Effector CD8-positive, alpha-beta T cell (primary cell): ENCODE data around the gene TMPRSS11A.

Experiments used
- DNase-seq: peaks from one replicate; lab custom pipeline; 2025; lab: John Stamatoyannopoulos, UW
- total RNA-seq, 4 experiments: gene quantifications; one replicate each; lab custom pipeline; 2026; lab: John Stamatoyannopoulos, UW

The TMPRSS11A gene, protein sequence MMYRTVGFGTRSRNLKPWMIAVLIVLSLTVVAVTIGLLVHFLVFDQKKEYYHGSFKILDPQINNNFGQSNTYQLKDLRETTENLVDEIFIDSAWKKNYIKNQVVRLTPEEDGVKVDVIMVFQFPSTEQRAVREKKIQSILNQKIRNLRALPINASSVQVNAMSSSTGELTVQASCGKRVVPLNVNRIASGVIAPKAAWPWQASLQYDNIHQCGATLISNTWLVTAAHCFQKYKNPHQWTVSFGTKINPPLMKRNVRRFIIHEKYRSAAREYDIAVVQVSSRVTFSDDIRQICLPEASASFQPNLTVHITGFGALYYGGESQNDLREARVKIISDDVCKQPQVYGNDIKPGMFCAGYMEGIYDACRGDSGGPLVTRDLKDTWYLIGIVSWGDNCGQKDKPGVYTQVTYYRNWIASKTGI
- 0 reads per million in 4 experiments for total RNA-seq

DNA sequence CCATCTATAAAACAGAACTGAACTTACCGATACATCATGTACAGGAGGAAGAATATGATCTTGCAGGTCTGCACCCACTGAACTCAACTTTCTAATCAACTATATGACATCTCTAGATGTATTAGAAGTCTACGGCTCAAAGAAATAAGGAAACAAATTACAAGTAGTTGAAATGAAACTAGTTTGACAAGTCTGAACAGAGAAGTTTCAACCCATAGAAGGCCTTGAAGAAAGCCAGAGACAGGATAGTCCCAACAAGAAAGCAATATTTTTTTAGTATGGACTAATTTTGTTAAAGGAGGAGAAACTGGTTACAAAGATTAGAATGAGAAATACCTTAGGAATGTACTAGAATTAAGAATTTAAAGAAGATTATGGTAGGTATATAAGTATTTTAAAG is at the start of gene TMPRSS11A:
Gene TMPRSS11A, minus strand, starts transcription at position 138 of the 400 bp plus-strand sequence. Its CDS starts 100 bp downstream, at position 38.
- DNase-seq: no peak

DNA sequence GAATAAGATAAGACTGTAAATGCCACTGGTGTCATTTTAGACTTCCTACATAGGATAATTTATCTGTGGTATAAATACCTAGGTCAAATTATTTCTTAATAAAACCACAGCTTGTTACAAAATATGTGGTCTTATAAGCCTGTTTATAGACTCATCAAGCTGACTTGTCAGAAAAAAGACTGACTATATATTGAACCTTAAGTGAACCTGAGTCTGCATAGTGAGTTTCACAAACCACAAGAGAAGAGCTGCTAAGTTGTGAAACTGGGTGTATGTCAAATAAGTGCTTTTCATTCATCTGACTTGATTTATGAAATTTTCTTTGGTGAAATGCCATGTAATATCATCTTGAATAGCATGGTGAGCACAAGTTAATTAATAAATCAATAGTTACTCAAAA is 48.4 kb upstream of the TMPRSS11A start:
- no peak for DNase-seq

DNA sequence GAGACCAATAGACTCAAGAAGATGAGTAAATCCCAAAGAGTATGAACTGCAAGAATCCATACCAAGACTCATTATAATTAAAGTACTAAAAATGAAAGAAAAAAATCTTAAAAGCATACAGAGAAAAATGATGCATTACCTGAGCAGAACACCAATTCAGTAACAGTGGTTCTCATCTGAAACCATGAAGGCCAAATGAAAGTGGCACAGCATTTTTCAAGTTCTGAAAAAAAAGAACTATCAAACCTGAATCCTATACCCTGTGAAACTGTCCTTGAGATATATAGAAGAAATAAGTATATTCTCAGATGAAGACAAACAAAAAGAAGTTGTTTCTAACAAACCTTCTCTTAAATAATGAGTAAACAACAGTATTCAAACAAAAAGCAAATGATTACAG is 39.6 kb upstream of the TMPRSS11A start:
- DNase-seq: no peak

DNA sequence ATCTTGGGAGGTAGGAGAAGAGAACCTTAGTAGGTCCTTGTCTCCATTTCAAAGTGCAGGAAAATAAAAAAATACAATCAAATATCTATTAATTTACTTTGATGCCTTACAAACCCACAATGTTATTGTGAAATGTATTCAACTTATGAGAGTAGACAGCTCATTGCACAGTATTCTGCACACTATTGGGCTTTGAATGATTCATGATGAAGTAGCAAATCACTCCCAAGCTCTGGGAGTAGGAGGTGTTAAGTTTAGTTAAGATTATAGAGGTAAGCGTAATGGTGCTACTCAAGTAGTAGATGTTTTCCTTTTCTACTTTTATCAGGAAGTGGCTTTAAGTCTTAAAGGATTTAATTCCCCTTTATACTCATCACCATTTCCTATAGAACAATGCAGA is 32.8 kb upstream of the TMPRSS11A start:
- no peak for DNase-seq

DNA sequence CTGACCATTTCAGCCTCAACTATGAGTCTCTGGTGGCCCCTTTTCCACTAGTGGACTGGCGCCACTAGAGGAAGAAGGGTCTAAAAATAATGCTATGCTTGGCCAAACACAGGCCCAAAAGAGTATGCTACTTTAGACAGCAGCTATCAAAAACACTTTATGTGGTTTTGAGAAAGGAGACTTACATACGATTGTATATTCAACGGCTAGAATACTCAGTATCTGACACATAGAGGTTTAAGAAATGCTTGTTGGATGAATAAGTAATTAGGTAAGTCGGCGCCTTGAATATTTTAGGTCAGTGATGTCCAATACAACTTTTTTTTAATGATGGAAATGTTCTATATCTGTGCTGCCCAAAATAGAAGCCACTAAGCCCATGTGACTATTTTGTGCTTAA is 25.7 kb upstream of the TMPRSS11A start:
- no peak for DNase-seq

DNA sequence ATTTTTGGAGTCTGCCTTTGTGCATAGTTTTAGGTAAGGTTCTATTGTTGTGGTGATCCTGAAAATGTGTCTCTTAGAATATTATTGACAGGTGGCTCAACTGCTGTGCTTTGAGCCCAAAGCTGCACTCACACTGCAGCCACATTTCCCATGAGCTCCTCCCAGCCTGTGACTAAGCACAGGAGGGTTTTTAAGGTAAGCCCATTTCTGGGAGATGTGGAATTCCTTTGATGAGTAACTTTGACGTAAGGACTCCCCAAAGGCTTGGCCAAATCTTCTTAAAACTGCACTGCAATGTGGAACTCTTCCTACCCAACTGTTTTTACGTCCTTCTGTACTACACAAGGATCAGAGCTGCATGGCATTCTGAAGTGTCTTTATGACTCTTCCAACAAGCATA is 20.0 kb upstream of the TMPRSS11A start:
- DNase-seq: no peak

DNA sequence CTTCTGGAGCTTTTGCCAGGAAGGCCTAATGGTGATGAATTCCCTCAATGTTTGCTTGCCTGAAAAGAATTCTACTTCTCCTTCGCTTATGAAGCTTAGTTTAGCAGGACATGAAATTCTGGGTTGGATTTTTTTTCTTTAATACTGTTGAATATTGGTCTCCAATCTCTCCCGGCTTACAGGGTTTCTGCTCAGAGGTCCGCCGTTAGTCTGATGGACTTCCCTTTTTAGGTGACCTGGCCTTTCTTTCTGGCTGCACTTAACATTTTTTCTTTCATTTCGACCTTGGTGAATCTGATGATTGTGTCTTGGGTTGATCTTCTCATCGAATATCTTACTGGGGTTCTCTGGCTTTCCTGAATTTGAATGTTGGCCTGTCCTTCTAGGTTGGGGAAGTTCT is 17.2 kb upstream of the TMPRSS11A start:
- DNase-seq: no peak

DNA sequence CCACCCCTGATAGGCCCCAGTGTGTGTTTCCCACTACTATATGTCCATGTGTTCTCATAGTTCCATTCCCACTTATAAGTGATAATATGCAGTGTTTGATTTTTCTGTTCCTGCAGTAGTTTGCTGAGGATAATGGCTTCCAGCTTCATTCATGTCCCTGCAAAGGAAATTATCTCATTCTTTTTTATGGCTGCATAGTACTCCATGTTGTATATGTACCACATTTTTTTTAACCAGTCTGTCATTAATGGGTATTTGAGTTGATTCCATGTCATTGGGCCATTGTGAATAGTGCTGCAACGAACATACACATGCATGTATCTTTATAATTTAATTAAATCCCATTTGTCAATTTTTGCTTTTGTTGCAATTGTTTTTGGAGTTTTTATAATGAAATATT is 10.3 kb upstream of the TMPRSS11A start:
- no peak for DNase-seq

DNA sequence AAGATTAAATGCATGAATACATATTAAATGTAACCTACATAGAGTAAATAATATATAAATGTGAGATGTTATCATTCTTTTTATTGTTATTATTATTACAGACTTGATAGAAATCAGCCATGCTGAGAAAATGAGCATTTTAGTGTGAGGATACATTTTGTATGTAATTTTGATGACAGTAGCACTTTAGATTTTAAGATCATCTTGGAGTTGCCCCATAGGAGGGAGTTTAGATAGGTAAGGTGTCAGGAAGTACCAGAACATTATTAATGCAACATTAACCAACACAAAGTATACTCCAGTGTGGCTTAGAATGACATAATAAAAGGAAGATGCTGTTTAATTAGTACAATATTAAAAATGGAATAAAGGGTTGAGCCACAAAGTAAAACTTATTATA is 8.4 kb downstream of the TMPRSS11A start:
- DNase-seq: no peak

DNA sequence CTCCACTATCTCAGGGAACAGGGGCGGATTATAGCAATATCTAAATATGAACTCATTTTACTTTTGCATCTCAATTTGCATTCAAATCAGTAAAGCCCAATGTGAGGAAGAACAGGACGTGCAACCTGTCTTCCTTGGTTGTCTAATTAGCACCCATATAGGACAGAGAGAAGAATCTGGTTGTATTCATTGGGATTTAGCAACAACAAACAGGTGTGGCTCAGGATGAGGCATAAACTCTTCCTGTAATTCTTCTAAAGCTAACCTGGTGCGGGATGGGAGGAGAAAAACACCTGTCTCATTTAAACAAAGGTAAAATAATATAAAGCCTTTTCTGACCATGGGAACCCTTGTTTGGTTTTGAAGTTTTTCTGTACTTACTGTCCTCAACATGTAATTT is 22.2 kb downstream of the TMPRSS11A start:
- DNase-seq: no peak

DNA sequence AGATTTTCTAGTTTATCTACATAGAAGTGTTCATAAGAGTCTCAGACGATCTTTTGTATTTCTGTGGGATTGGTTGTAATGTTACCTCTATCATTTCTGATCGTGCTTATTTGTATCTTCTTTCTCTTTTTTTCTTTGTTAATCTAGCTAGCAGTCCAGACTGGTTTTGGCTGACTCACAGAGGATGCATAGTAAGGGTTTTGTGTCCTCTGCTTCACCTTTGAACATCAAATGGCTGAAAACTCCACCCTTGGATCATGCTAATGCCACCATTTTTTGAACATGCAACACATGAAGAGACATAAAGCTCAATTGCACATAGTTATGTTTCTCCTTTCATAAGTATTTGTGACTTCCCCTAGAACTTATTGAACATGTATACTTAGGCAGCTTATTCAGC is 22.8 kb downstream of the TMPRSS11A start:
- no peak for DNase-seq

DNA sequence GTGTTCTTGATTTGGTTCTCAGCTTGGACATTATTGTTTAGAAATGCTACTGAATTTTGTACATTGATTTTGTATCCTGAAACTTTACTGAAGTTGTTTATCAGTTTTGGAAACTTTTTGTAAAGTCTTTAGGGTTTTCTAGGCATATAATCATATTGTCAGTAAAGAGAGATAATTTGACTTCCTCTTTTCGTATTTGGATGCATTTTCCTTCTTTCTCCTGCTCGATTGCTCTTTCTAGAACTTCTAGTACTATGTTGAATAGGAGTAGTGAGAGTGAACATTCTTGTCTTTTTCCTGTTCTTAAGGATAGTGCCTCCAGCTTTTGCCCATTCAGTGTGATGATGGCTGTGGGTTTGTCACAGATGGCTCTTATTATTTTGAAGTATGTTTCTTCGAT is 24.1 kb downstream of the TMPRSS11A start:
- no peak for DNase-seq

DNA sequence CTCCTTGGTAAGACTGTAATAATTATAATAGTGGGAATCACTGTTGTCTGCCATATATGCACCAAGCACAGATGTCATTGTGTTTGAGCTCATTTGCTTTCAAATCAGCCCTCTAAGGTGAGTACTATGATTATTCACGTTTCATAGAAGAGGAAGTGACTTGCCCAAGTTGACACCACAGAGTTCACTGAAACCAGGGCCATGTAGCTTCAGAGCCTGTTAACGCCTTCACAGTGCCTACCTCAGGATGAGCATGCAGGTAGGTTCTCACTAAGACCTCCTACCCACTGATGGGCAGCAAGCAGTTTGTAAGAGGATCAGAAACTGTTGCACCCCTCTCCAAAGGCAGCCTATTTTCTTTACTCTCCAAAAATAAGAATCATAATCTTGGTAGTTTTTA is 27.4 kb downstream of the TMPRSS11A start:
- no peak for DNase-seq

DNA sequence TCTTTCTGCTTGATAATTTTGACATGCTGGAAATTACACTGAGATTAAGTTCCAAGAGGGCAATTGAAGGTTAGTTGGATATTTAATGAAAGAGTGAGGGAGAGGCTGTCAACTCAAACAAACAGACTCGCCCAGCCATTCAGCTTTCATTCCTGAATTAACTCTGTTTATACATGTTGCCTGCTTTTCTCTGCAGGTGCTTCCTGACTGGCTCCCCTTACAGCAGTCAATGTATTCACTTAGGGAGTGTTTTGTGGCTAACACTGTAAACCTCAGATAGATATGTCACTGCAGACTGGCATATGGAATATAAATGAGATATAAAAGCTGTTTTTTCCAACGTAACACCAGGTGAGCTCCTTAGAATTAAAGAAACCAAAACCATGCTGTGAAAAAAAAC is 28.7 kb downstream of the TMPRSS11A start:
- DNase-seq: no peak

DNA sequence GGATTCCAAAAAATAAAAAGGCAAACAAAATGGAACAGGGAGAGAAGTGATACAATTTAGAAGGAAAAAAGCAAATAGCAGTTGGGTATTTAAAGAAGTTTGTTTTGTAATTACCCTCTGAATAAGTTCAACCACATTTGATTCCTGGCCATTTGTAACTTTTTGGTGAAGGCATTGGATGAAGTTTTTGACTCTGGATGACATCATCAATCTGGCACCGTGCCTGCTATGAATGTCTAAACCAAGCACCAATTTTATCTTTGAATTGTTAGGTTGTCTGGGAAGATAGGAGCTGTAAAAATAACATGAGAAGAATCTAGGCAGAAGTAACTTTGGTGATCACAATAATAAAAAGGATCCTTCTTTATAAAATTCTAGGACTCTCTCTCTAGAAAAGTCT is 29.5 kb downstream of the TMPRSS11A start:
- DNase-seq: no peak

DNA sequence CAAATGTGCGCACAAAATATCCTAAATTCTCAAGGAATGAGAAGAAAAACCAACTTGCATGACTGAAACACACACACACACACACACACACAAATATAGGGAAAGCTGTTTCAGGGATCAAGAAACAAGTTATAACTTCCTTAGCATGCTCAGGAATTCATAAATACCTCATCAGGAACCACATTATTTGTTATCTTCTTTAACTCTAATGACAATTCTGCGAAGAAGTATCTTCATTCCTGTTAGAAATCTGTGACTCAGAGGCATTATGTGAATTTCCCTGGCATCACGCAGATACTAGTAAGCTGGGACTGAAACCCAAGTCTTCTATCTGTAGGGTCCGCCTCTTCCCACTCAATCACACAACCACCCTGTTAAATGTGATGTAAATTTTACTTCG is 30.3 kb downstream of the TMPRSS11A start:
- no peak for DNase-seq

DNA sequence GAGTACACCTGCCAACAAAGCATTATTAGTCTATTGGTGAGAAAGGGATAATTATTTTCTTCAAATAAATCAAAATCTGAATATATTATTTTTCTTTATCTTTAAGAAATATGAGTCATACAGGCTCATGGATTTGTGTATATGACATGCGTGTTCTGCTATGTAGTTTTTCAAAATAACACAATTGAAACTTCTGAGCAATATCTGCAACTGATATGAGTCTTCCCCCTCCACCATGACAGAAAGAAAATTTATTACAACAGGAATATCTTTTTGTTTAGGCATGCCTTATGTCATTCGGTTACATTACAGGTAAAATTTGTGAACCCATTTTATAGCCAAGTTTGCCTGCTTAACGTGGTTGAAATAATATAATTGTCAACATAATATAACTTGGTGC is 32.0 kb downstream of the TMPRSS11A start:
- DNase-seq: no peak

DNA sequence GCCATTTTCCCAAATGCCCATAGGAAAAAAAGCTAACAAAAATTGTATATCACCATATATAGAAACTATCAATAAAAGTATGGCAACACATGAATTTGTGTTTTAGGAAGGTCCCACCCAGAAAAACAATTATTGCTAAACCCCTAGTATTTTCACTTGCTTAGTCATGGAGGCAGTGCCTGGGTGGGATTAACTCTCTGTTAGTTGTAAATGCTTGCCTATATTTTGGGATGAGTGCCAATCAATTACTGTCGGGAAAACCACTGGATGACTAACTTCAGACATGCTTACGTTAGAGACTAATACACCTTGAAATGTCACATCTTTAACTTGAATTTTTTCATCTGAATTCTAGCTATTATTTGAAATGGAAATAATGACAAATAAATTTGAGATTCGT is 33.9 kb downstream of the TMPRSS11A start:
- no peak for DNase-seq

DNA sequence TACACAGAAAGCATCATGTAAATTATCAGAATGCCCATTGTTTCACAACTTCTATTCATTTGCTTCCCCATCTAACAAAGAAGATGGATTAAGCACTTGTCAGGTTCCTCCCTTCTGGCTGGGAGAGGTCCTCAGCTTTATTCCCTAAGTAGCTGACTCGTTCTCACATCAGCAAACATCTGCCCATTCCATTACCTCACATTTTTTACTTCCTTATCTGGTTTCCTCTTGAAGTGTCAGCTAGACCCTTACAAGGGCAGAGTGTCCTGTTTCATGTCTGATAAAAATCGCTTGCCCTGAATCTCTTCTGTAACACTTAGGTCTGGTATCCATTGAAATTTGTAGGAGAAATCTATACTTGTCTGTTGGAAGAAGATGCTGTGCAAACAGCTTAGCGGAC is 34.7 kb downstream of the TMPRSS11A start:
- DNase-seq: no peak

DNA sequence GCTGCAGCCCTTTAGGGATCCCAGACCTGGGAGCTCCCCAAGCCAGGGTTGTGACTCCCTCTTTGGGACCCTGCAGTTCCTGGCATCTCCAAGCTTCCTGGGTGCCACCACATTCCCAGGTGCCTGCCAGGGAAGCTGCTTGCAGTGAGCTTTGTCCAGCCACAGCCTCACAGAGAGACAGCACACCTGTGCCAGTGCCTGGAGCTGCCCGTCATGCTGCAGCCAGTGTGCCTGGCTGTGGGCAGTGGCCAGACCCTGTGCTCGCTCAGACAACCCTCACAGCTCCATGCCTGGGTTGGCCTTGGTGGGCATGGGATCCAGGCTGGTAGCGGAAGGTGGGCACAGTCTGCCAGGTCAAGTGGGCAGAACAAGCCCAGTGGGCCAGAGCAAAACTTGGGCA is 36.0 kb downstream of the TMPRSS11A start:
- no peak for DNase-seq

DNA sequence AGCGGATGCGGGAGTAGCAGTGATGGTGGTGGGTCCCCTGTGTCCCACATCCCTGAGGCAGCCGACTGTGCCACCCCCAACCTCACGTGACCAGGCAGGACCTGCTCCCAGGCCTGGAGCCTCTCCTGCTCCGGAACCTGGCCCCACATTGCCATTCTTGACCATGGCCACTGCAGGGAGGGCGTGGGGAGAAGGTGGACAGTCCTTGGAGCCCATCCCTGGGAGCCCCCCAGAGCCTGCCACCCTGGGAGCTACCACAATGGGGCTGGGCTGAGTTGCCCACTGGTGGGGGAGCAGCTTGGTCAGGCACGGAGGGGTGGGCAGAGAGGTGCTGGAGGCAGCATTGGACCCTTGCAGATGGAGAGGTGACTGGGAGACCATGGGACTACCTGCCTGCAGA is 36.8 kb downstream of the TMPRSS11A start:
- no peak for DNase-seq

DNA sequence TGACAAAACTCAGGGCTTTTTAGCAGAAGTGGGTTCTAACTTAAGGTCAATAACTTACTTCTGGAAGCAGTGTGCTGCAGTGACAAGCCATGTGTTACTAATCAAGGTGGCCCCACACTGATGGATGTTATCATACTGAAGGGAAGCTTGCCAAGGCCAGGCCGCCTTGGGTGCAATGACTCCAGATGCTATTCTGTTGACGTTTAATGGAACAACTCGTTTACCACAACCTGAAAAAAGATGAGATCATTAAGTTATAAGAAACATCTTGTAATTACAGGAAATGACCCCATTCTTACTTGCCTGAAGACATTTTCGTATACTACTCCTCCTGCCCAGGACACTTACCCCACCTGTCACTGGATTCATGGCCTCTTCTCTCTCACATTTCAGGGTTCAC is 40.6 kb downstream of the TMPRSS11A start:
- DNase-seq: no peak

DNA sequence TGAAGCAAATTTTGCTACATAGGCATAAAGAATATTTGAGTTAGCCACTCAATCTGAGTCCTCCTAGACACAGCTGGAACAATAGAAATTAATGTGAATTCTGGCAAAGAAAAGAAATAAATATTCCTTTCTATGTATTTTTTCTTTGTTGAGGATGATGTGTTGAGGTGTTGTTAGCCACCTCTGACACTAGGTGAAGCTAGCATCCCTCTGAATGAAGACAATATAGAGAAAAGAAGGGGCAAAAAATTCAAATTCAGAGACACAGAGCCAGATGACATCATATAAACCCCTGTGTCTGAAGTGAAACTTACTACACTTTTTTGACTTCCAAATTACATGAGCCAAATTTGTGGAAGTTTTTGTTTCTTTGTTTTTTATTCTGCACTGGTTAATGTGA is 44.9 kb downstream of the TMPRSS11A start:
- DNase-seq: no peak

DNA sequence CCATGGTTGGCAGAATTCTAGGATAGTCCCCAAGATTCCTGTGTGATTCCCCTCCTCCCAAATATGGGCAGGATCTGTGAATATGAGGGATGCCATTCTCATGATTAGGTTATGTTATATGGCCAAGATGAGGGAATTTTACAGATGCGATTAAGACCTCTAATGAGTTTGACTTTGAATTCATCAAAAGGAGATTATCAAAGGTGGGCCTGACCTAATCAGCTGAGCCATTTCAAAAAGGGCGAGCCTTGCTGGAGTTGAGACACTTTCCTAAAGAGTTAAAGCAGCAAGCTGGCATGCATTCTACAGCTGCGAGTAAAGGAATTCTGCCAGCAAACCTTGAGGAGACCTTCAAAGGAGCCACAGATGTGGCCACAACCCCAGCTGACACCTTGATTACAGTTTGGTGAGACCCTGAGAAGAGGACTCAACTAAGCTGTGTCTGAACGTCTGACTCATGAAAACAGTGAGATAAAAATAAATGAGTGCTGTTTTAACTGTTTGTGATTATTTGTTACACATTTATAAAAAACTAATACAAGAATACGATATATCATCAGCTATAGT is 47.8 kb downstream of the TMPRSS11A start:
- DNase-seq: no peak
